Naive thymus-derived CD8-positive, alpha-beta T cell (primary cell): ENCODE data around the gene GMCL1. TPM values are rescaled to one million over a fixed set of nuclear protein-coding genes. Genes with fewer than 3 reads are reported as not detected.
"Not testable (repeated sequence)": the region's sequence is repeated elsewhere in the genome, so short reads cannot be mapped to it uniquely, and the experiment has no call there.

Experiments
- ATAC-seq, 2 donors: fragments of 150-1000 bp; cut with Tn5 transposase in 1 of 2; sonication (Bioruptor Pico), chemical (Tn5 transposase) in 1 of 2; 1 replicate in 1 of 2; 2 replicates in 1 of 2; pipeline ENCODE4 v1.10.0; 2021; ENCODE audit warnings: mild to moderate bottlenecking in 2 of 2, moderate library complexity in 2 of 2
- POLR2A ChIA-PET: fragments of 350-600 bp; sonication (Branson Sonifier 250); formaldehyde crosslinking; loops from one replicate; lab custom pipeline; 2021; ENCODE audit warnings: antibody characterized with exemption; lab: Charles Lee
- DNase-seq, 10 donors: peaks; one replicate each; pipeline versions ENCODE4 v3.0.0 to v3.0.0-alpha.2; 2020 to 2022
- H3K27ac Mint-ChIP-seq, 10 donors: one replicate each; pipeline ENCODE4 v1.8.0; 2020 to 2022; ENCODE audit warnings: mild to moderate bottlenecking in 10 of 10, mixed read lengths in 10 of 10, moderate library complexity in 4 of 10, inconsistent platforms in 1 of 10
- H3K27me3 Mint-ChIP-seq, 5 donors: one replicate each; pipeline ENCODE4 v1.8.0; 2021 to 2022; ENCODE audit warnings: mixed read lengths in 5 of 5
- H3K36me3 Mint-ChIP-seq, 3 donors: one replicate each; pipeline ENCODE4 v1.8.0; 2020 to 2022; ENCODE audit warnings: mixed read lengths in 3 of 3, mild to moderate bottlenecking in 2 of 3, inconsistent platforms in 1 of 3
- H3K4me1 Mint-ChIP-seq, 4 donors: one replicate each; pipeline ENCODE4 v1.8.0; 2021 to 2022; ENCODE audit warnings: mixed read lengths in 4 of 4
- H3K4me3 Mint-ChIP-seq, 10 donors: one replicate each; pipeline ENCODE4 v1.8.0; 2020 to 2022; ENCODE audit warnings: mild to moderate bottlenecking in 10 of 10, mixed read lengths in 10 of 10, moderate library complexity in 6 of 10, inconsistent platforms in 1 of 10
- H3K9me3 Mint-ChIP-seq, 9 donors: one replicate each; pipeline ENCODE4 v1.8.0; 2020 to 2022; ENCODE audit warnings: mixed read lengths in 9 of 9, mild to moderate bottlenecking in 3 of 9, inconsistent platforms in 1 of 9, moderate library complexity in 1 of 9
- polyA plus RNA-seq, 3 donors: library from polyadenylated mRNA; unstranded; fragments of 300-500 nt; fragmentation: Illumina TruSeq; gene quantifications; one replicate each; pipeline ENCODE4 v1.2.3, GENCODE V29; 2021
- total RNA-seq, 8 experiments: library from RNA in 2 of 8; stranded (reverse) in 2 of 8; gene quantifications; one replicate each; pipeline ENCODE4 v1.2.3 and lab custom pipeline; 2021 to 2026

GMCL1 gene
- total and polyA plus RNA-seq, 5 experiments from 2014 or later, result 30.2 to 45.3 (median 37.7) TPM

- no peak for DNase-seq
- no peaks in the 10 kb centered on the region for H3K36me3 Mint-ChIP-seq
- peaks cover 0 to 11% (median 0%) of the 10 kb centered on the region in 5 donors for H3K27me3 Mint-ChIP-seq
- H3K4me3 Mint-ChIP-seq, result no peak overlapping the region
- H3K27ac Mint-ChIP-seq, result no peak overlapping the region
- no peak for ATAC-seq
- H3K9me3 Mint-ChIP-seq, result no peaks in the 10 kb centered on the region
- peaks cover 11 to 26% (median 19%) of the 10 kb centered on the region in 4 donors for H3K4me1 Mint-ChIP-seq
- POLR2A ChIA-PET, result no interaction called here
Observed at GRCh38 chr2:69796174-69796573, 33.3 kb upstream of the GMCL1 start.

GRCh38 chr2:69797235-69797634 is 32.2 kb upstream of the GMCL1 start:
- Mint-ChIP-seq H3K27me3 (peaks cover 0 to 11% (median 0%) of the 10 kb centered on the region in 5 donors), H3K4me3 (peak overlapping the region in 1 of 10 donors; percentile 31), H3K4me1 (peaks cover 11 to 32% (median 20%) of the 10 kb centered on the region in 4 donors), H3K27ac (no peak overlapping the region), H3K36me3 (peaks cover 0 to 3% (median 0%) of the 10 kb centered on the region in 3 donors), H3K9me3 (no peaks in the 10 kb centered on the region)
- POLR2A ChIA-PET, result no interaction called here
- no peak for DNase-seq
- ATAC-seq, result no peak

- POLR2A ChIA-PET, result no interaction called here
- Mint-ChIP-seq H3K27ac (peak overlapping the region in 3 of 10 donors; percentile 11 to 78 (median 25)), H3K9me3 (no peaks in the 10 kb centered on the region), H3K27me3 (peaks cover 0 to 11% (median 0%) of the 10 kb centered on the region in 5 donors), H3K4me3 (peak overlapping the region in 5 of 10 donors; percentile 23 to 73 (median 53)), H3K4me1 (peaks cover 11 to 36% (median 20%) of the 10 kb centered on the region in 4 donors), H3K36me3 (peaks cover 0 to 3% (median 0%) of the 10 kb centered on the region in 3 donors)
- DNase-seq (no peak), ATAC-seq (no peak)
Observed at GRCh38 chr2:69797836-69798289, 31.6 kb upstream of the GMCL1 start.

- POLR2A ChIA-PET, result no interaction called here
- DNase-seq, result no peak
- H3K4me3 Mint-ChIP-seq, result peak overlapping the region; percentile 27 to 74 (median 65)
- H3K36me3 Mint-ChIP-seq, result peaks cover 0 to 3% (median 0%) of the 10 kb centered on the region in 3 donors
- H3K27ac Mint-ChIP-seq, result peak overlapping the region in 5 of 10 donors; percentile 11 to 78 (median 64)
- H3K4me1 Mint-ChIP-seq, result peaks cover 11 to 40% (median 23%) of the 10 kb centered on the region in 4 donors
- peaks cover 0 to 11% (median 0%) of the 10 kb centered on the region in 5 donors for H3K27me3 Mint-ChIP-seq
- H3K9me3 Mint-ChIP-seq, result no peaks in the 10 kb centered on the region
- peak in 1 of 2 donors; percentile 28 for ATAC-seq
Observed at GRCh38 chr2:69798290-69798908, 31.1 kb upstream of the GMCL1 start.

- ATAC-seq, result peak; percentile 29 to 37
- POLR2A ChIA-PET, result no interaction called here
- no peak for DNase-seq
- Mint-ChIP-seq H3K27me3 (peaks cover 0 to 11% (median 0%) of the 10 kb centered on the region in 5 donors), H3K36me3 (peaks cover 0 to 3% (median 0%) of the 10 kb centered on the region in 3 donors), H3K27ac (peak overlapping the region in 4 of 10 donors; percentile 17 to 78 (median 62)), H3K4me3 (peak overlapping the region in 9 of 10 donors; percentile 27 to 74 (median 65)), H3K9me3 (no peaks in the 10 kb centered on the region), H3K4me1 (peaks cover 13 to 45% (median 27%) of the 10 kb centered on the region in 4 donors)
Observed at GRCh38 chr2:69798909-69799526, 30.4 kb upstream of the GMCL1 start.

- peak overlapping the region in 1 of 10 donors; percentile 16 for H3K27ac Mint-ChIP-seq
- POLR2A ChIA-PET, result interaction anchor here (0.7 kb wide), 1 partner anchor 66 kb away, joined by 6 read pairs; no protein-coding TSS in a partner anchor
- no peak for ATAC-seq
Observed at GRCh38 chr2:69801745-69802290, 27.6 kb upstream of the GMCL1 start.

GRCh38 chr2:69802781-69803367 is 26.6 kb upstream of the GMCL1 start:
- H3K4me3 Mint-ChIP-seq, H3K9me3 Mint-ChIP-seq, ATAC-seq, DNase-seq, H3K36me3 Mint-ChIP-seq, H3K27me3 Mint-ChIP-seq: not testable (repeated sequence)
- H3K27ac Mint-ChIP-seq, result peak overlapping the region in 2 of 10 donors; percentile 14 to 82
- peaks cover 15 to 49% (median 30%) of the 10 kb centered on the region in 4 donors for H3K4me1 Mint-ChIP-seq
- POLR2A ChIA-PET, result interaction anchor here (0.7 kb wide), 1 partner anchor 67 kb away, joined by 6 read pairs; no protein-coding TSS in a partner anchor

More at GRCh38 chr2:69801745-69802290, 27.6 kb upstream of the GMCL1 start:
- H3K36me3 Mint-ChIP-seq, result peaks cover 0 to 3% (median 0%) of the 10 kb centered on the region in 3 donors
- peaks cover 15 to 55% (median 33%) of the 10 kb centered on the region in 4 donors for H3K4me1 Mint-ChIP-seq
- DNase-seq, result no peak
- H3K4me3 Mint-ChIP-seq, result no peak overlapping the region
- H3K9me3 Mint-ChIP-seq, result no peaks in the 10 kb centered on the region
- peaks cover 0 to 8% (median 0%) of the 10 kb centered on the region in 5 donors for H3K27me3 Mint-ChIP-seq

GRCh38 chr2:69804416-69804815 is 25.0 kb upstream of the GMCL1 start:
- no peak for ATAC-seq
- Mint-ChIP-seq H3K36me3 (peaks cover 0 to 3% (median 0%) of the 10 kb centered on the region in 3 donors), H3K27ac (peak overlapping the region in 5 of 10 donors; percentile 13 to 83 (median 63)), H3K4me3 (peak overlapping the region in 5 of 10 donors; percentile 7 to 65 (median 50)), H3K4me1 (peaks cover 9 to 33% (median 17%) of the 10 kb centered on the region in 4 donors), H3K9me3 (no peaks in the 10 kb centered on the region), H3K27me3 (peaks cover 0 to 5% (median 0%) of the 10 kb centered on the region in 5 donors)
- DNase-seq, result no peak
- POLR2A ChIA-PET, result no interaction called here

- peaks cover 0 to 3% (median 0%) of the 10 kb centered on the region in 3 donors for H3K36me3 Mint-ChIP-seq
- H3K9me3 Mint-ChIP-seq, result no peaks in the 10 kb centered on the region
- peaks cover 4 to 29% (median 14%) of the 10 kb centered on the region in 4 donors for H3K4me1 Mint-ChIP-seq
- H3K27ac Mint-ChIP-seq, result no peak overlapping the region
- ATAC-seq (no peak), DNase-seq (no peak)
- no peak overlapping the region for H3K4me3 Mint-ChIP-seq
- no peaks in the 10 kb centered on the region for H3K27me3 Mint-ChIP-seq
- POLR2A ChIA-PET, result no interaction called here
Observed at GRCh38 chr2:69805887-69806286, 23.6 kb upstream of the GMCL1 start.

GRCh38 chr2:69807821-69808540 is 21.5 kb upstream of the GMCL1 start:
- Mint-ChIP-seq H3K36me3 (no peaks in the 10 kb centered on the region), H3K27me3 (no peaks in the 10 kb centered on the region), H3K4me1 (peaks cover 4 to 18% (median 13%) of the 10 kb centered on the region in 4 donors), H3K4me3 (no peak overlapping the region), H3K27ac (no peak overlapping the region), H3K9me3 (no peaks in the 10 kb centered on the region)
- DNase-seq, result no peak
- POLR2A ChIA-PET, result no interaction called here
- ATAC-seq, result no peak

GRCh38 chr2:69810550-69810949 is 18.9 kb upstream of the GMCL1 start:
- no peak for ATAC-seq
- no peaks in the 10 kb centered on the region for H3K27me3 Mint-ChIP-seq
- POLR2A ChIA-PET, result no interaction called here

GRCh38 chr2:69811018-69811417 is 18.4 kb upstream of the GMCL1 start:
- POLR2A ChIA-PET, result interaction anchor here (0.6 kb wide), 1 partner anchor 80 kb away, joined by 3 read pairs; no protein-coding TSS in a partner anchor
- DNase-seq, result no peak

More at GRCh38 chr2:69810550-69810949, 18.9 kb upstream of the GMCL1 start:
- H3K4me3 Mint-ChIP-seq, result no peak overlapping the region
- no peak for DNase-seq
- H3K36me3 Mint-ChIP-seq, result no peaks in the 10 kb centered on the region
- H3K27ac Mint-ChIP-seq, result no peak overlapping the region
- no peaks in the 10 kb centered on the region for H3K9me3 Mint-ChIP-seq
- no peaks in the 10 kb centered on the region for H3K4me1 Mint-ChIP-seq

More at GRCh38 chr2:69811018-69811417, 18.4 kb upstream of the GMCL1 start:
- H3K27ac Mint-ChIP-seq, result no peak overlapping the region
- no peaks in the 10 kb centered on the region for H3K36me3 Mint-ChIP-seq
- H3K27me3 Mint-ChIP-seq, result no peaks in the 10 kb centered on the region
- ATAC-seq, result no peak
- H3K9me3 Mint-ChIP-seq, result no peaks in the 10 kb centered on the region
- no peaks in the 10 kb centered on the region for H3K4me1 Mint-ChIP-seq
- H3K4me3 Mint-ChIP-seq, result no peak overlapping the region
